ENCODE data around the gene RAB11B.

DNA sequence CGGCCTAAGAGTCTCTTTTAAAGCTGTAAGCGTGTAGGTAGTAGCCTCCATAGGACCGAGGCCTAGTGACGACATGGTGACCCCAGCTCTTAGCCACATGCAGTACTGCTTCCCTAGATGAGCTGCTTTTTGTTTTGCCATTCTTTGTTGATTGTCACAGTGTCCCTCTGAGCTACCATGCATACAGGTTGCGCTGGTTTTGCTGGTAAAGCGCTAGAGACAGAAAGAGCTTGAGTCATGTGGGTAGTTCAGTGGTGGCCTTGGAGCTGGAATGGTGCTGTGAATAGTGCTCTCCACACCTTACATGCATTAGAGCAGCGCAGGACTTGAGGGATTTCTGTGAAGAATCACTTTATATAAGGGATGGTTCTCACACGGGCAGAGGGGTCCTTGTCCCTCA lies 59.7 kb downstream of the RAB11B start:
- TF ChIP-seq, protein P1, sequence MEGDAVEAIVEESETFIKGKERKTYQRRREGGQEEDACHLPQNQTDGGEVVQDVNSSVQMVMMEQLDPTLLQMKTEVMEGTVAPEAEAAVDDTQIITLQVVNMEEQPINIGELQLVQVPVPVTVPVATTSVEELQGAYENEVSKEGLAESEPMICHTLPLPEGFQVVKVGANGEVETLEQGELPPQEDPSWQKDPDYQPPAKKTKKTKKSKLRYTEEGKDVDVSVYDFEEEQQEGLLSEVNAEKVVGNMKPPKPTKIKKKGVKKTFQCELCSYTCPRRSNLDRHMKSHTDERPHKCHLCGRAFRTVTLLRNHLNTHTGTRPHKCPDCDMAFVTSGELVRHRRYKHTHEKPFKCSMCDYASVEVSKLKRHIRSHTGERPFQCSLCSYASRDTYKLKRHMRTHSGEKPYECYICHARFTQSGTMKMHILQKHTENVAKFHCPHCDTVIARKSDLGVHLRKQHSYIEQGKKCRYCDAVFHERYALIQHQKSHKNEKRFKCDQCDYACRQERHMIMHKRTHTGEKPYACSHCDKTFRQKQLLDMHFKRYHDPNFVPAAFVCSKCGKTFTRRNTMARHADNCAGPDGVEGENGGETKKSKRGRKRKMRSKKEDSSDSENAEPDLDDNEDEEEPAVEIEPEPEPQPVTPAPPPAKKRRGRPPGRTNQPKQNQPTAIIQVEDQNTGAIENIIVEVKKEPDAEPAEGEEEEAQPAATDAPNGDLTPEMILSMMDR (IDR thresholded peaks at IDR 0.05; ENCODE audit: poor library complexity, severe bottlenecking): no peak
- no peak for TF ChIP-seq POLR2AphosphoS5 (IDR thresholded peaks at IDR 0.05)
- no peak for TF ChIP-seq EP300 (conservative IDR thresholded peaks at IDR 0.05; ENCODE audit: poor library complexity, severe bottlenecking)
- no peak for TF ChIP-seq SMC3 (conservative IDR thresholded peaks at IDR 0.05; ENCODE audit: poor library complexity)
- no peak for TF ChIP-seq EZH2 (IDR thresholded peaks at IDR 0.05; ENCODE audit: borderline replicate concordance, insufficient read depth, low read length, poor library complexity, severe bottlenecking)
- TF ChIP-seq TAF1 (IDR thresholded peaks at IDR 0.05; ENCODE audit: low read depth): no peak

Data from neural cell (in vitro differentiated cells).